A673 (cell line): ENCODE measurements around the gene TTYH3.

Experiments
- CTCF ChIP-seq: fragments of 300-800, 200-600 bp; sonication (generic); conservative IDR thresholded peaks from 2 replicates; pipeline ENCODE4 v1.5.1; 2017; ENCODE audit warnings: low read depth, mild to moderate bottlenecking, antibody characterized with exemption, low read length, moderate library complexity, mixed read lengths
- EZH2 ChIP-seq: fragments of 200-600 bp; sonication (generic); IDR thresholded peaks from 2 replicates; pipeline ENCODE4 v1.6.1; 2017; ENCODE audit warnings: borderline replicate concordance, low read depth, mild to moderate bottlenecking, mixed read lengths, antibody characterized with exemption, low read length; ENCODE audit not compliant: poor library complexity, severe bottlenecking

GRCh38 chr7:2595258-2595860 is 36.4 kb upstream of the TTYH3 start:
- TF ChIP-seq CTCF = no peak
- TF ChIP-seq EZH2 = no peak
